Left lung (tissue), 10 donors: ENCODE results near the gene FAU. TPM values are rescaled to one million over a fixed set of nuclear protein-coding genes. Genes with fewer than 3 reads are reported as not detected.

Source experiments
- ATAC-seq: fragments of 200-7000 bp; cut with Tn5 transposase; one replicate; pipeline ENCODE4 v1.9.1; 2020; ENCODE audit warnings: moderate library complexity
- DNase-seq, 4 donors: peaks; one replicate each; pipeline ENCODE4 v3.0.0-alpha.2; 2013 to 2020
- H3K27ac ChIP-seq, 2 donors: fragments of 200-600 bp; sonication (generic) in 1 of 2; one replicate each; pipeline versions ENCODE4 v1.5.0 to v1.8.0; 2020 to 2021
- H3K27me3 ChIP-seq, 2 donors: fragments of 200-600 bp; sonication (generic) in 1 of 2; one replicate each; pipeline versions ENCODE4 v1.5.0 to v1.8.0; 2020 to 2021
- H3K36me3 ChIP-seq, 2 donors: fragments of 200-600 bp; sonication (generic) in 1 of 2; one replicate each; pipeline versions ENCODE4 v1.5.0 to v1.8.0; 2020 to 2021
- H3K4me1 ChIP-seq, 2 donors: fragments of 200-600 bp; one replicate each; pipeline ENCODE4 v1.8.0; 2021
- H3K4me3 ChIP-seq, 2 donors: fragments of 200-600 bp; sonication (generic) in 1 of 2; one replicate each; pipeline versions ENCODE4 v1.5.0 to v1.8.0; 2020 to 2021; ENCODE audit warnings: mild to moderate bottlenecking in 1 of 2
- H3K9me3 ChIP-seq, 2 donors: fragments of 200-600 bp; sonication (generic) in 1 of 2; one replicate each; pipeline versions ENCODE4 v1.5.0 to v1.8.0; 2020 to 2021
- intact Hi-C, 2 donors: fragments of 100-400 bp; cut with DNase I; formaldehyde crosslinking; loops; one replicate each; pipeline versions ENCODE4 v1.11.2 to v1.14.2; 2022
- polyA plus RNA-seq, 6 donors: library from polyadenylated mRNA; unstranded; fragments of 120-200 nt; gene quantifications; one replicate each; pipeline ENCODE4 v1.2.1, GENCODE V29; 2013; ENCODE audit not compliant: insufficient read length in 6 of 6
- total RNA-seq, 2 donors: library from RNA; stranded (reverse); fragmentation: NEBNext Ultra II Directional; extraction: Animal tissue kit (Norgen Biotek cat#: 25700); gene quantifications; one replicate each; pipeline ENCODE4 v1.2.1, GENCODE V29; 2021
- TF ChIP-seq, protein P1 (sequence below), 2 donors: fragments of 200-600 bp; sonication (generic) in 1 of 2; IDR thresholded peaks; one replicate each; pipeline versions ENCODE4 v1.5.0 to v1.8.0; 2021; ENCODE audit warnings: antibody characterized with exemption in 2 of 2
- donor health status: DM: no; HTN: yes; CAD: no.
- donor health status: DM: no; HTN: no; CAD: no.

The FAU gene
- total and polyA plus RNA-seq, 8 donors = 621 to 1,036 (median 818) TPM

DNA sequence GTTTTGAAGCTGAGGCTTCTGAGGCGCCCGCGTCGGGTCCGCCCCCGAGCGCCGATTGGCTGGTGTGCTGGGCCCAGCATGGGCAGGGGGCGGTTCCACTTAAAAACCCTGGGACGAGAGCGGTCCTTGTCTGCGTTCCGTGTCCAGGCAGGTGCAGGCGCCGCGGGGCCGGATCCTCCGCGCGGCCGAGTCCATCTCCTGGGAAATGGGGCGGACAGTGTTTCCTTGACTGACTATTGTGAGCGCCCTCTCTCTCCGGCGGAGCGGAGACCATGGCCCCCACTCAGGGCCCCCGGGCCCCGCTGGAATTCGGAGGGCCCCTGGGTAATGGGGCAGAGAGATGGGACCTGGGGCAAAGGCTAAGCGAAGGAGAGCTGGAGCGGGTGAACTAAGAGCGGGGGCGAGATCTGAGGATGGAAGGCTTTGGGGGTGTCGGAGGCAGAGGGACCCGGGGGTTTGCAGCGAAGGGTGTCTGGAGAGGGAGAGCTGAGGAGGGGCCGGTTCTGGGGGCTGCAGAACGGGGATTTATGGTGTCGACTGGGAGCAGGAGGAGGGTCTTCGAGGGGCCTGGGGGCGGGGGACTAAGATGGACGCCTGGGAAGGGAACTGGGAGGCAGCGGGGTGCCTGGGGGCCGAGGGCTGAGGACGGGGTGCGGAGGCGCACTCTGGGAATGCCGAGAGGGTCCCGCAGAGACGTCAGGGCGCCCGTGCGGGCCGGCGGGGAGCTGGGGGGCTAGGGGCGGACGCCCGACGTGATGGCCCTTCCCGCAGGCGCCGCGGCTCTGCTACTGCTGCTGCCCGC is 10.0 kb downstream of the FAU start, which contains the start of gene TM7SF2:
TSS of gene TM7SF2 (plus strand) at position 129 of the 802 bp plus-strand sequence. CDS start at position 273, 144 bp downstream.
- Histone ChIP-seq H3K9me3 (no peaks in the 10 kb centered on the region), H3K4me3 (peak within 1 kb of the TSS; percentile 44 to 54), H3K27ac (peak within 1 kb of the TSS in 1 of 2 donors; percentile 24), H3K27me3 (peaks cover 0 to 15% of the 10 kb centered on the region in 2 donors), H3K36me3 (peaks cover 0 to 40% of the 10 kb centered on the region in 2 donors), H3K4me1 (peaks cover 25 to 51% of the 10 kb centered on the region in 2 donors)
- TF ChIP-seq, protein P1, sequence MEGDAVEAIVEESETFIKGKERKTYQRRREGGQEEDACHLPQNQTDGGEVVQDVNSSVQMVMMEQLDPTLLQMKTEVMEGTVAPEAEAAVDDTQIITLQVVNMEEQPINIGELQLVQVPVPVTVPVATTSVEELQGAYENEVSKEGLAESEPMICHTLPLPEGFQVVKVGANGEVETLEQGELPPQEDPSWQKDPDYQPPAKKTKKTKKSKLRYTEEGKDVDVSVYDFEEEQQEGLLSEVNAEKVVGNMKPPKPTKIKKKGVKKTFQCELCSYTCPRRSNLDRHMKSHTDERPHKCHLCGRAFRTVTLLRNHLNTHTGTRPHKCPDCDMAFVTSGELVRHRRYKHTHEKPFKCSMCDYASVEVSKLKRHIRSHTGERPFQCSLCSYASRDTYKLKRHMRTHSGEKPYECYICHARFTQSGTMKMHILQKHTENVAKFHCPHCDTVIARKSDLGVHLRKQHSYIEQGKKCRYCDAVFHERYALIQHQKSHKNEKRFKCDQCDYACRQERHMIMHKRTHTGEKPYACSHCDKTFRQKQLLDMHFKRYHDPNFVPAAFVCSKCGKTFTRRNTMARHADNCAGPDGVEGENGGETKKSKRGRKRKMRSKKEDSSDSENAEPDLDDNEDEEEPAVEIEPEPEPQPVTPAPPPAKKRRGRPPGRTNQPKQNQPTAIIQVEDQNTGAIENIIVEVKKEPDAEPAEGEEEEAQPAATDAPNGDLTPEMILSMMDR (IDR thresholded peaks at IDR 0.05) = peak in 1 of 2 donors; percentile 10
- ATAC-seq (peak; percentile 88), DNase-seq (peak; percentile 72 to 99 (median 93))
- intact Hi-C loops = no loop called here

DNA sequence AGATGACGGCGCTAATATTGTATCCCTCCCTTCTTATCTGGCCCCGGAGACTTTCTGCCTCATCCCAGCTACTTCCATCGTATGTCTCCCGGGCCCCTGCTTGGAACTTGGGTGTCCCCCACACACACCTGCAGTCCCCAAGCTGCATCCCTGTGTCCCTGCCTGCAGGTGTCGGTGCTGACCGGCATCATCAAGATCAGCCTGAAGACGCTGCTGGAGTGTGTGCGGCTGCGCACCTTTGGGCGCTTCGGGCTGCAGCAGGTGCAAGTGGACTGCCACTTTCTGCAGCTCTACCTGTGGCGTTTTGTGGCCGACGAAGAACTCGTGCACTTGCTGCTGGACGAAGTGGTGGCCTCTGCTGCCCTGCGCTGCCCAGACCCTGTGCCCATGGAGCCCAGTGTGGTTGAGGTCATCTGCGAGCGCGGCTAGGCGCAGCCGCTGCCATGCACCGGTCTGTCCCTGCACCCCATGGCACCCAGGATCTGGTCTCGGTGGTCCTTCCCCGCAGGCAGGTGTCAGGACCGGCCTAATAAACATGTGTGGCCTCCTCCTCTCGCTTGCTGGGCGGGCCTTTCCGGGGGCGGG is 10.7 kb downstream of the FAU start:
- Histone ChIP-seq H3K36me3 (peaks cover 0 to 42% of the 10 kb centered on the region in 2 donors), H3K4me1 (peaks cover 18 to 44% of the 10 kb centered on the region in 2 donors)
- intact Hi-C loops = no loop called here

DNA sequence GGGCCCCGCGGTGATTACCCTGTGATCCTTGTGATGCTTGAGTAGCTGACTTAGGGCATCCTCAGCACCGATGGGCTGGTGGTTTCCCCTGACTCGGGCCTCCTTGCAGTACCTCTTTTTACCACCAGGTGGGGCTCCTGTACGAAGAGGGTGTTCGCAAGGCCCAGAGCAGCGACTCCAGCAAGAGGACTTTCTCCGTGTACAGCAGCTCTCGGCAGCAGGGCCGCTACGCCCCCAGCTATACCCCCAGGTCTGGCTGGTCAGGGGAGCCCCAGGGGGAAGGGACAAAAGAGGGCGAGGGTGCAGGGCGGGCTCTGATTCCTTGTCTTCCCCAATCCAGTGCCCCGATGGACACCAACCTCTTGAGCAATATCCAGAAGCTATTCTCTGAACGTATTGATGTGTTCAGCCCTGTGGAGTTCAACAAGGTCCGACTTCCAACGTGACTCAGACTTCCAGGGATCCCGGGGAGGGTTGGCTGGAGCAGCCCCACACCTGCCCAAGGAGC is 11.5 kb downstream of the FAU start:
- DNase-seq = peak; percentile 72 to 93 (median 83)
- Histone ChIP-seq H3K27ac (peak overlapping the region in 1 of 2 donors; percentile 19), H3K36me3 (peaks cover 0 to 37% of the 10 kb centered on the region in 2 donors), H3K4me1 (peaks cover 17 to 36% of the 10 kb centered on the region in 2 donors), H3K27me3 (peaks cover 0 to 15% of the 10 kb centered on the region in 2 donors), H3K9me3 (no peaks in the 10 kb centered on the region), H3K4me3 (no peak overlapping the region)
- TF ChIP-seq, protein P1 (IDR thresholded peaks at IDR 0.05) = peak; percentile 99
- peak; percentile 68 for ATAC-seq
- intact Hi-C loops = no loop called here

More for the DNA sequence above, 10.7 kb downstream of the FAU start:
- ATAC-seq (no peak), DNase-seq (no peak)
- H3K4me3 ChIP-seq = peak overlapping the region in 1 of 2 donors; percentile 54
- H3K27me3 ChIP-seq = peaks cover 0 to 15% of the 10 kb centered on the region in 2 donors
- peak overlapping the region in 1 of 2 donors; percentile 19 for H3K27ac ChIP-seq
- TF ChIP-seq, protein P1 (IDR thresholded peaks at IDR 0.05) = no peak
- H3K9me3 ChIP-seq = no peaks in the 10 kb centered on the region

DNA sequence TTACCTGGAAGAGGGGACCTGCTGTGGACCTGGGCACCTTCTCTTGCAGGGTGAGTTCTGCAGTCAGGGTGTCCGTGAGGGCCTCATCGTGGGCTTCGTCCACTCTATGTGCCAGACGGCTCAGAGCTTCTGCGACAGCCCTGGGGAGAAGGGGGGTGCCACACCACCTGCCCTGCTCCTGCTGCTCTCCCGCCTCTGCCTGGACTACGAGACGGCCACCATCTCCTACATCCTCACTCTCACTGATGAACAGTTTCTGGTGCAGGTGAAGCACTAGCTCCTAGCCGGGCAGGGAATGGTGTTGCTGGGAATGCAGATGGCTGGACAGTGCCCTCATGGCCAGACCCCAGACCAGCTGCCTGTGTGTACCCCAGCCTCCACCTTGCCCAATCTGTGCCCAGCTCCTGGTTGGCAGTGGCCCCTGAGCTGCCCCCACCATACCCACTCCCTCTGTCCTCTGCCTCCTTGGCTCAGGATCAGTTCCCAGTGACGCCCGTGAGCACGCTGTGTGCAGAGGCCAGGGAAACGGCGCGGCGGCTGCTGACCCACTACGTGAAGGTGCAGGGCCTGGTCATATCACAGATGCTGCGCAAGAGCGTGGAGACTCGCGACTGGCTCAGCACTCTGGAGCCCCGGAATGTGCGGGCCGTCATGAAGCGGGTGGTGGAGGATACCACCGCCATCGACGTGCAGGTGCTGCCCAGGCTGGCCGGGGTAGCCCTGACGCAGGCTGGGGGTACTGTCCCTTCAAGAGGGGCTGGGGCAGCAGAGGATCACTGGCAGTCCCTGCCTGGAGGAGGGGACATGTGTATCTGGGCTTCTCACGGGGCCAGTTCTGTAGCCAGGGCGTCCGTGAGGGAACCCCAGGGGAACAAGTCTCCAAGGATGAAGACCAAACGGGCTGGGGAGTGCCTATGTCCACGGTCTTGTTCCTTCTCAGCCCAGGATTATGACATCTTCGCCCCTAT is 12.4 kb downstream of the FAU start:
- H3K27me3 ChIP-seq = peaks cover 0 to 15% of the 10 kb centered on the region in 2 donors
- TF ChIP-seq, protein P1 (IDR thresholded peaks at IDR 0.05) = no peak
- H3K27ac ChIP-seq = no peak overlapping the region
- peaks cover 17 to 40% of the 10 kb centered on the region in 2 donors for H3K4me1 ChIP-seq
- H3K4me3 ChIP-seq = no peak overlapping the region
- H3K36me3 ChIP-seq = peaks cover 0 to 41% of the 10 kb centered on the region in 2 donors
- ATAC-seq (no peak), DNase-seq (no peak)
- no peaks in the 10 kb centered on the region for H3K9me3 ChIP-seq
- intact Hi-C loops = no loop called here
